Ishikawa (cell line): ENCODE data around the gene GDF2.

Source experiments
- CEBPB ChIP-seq: IDR thresholded peaks from 2 replicates; pipeline ENCODE4 v1.6.1; 2012
- CREB1 ChIP-seq: IDR thresholded peaks from 2 replicates; pipeline ENCODE4 v1.6.1; 2012; ENCODE audit warnings: low read depth
- EGR1 ChIP-seq: IDR thresholded peaks from 2 replicates; pipeline ENCODE4 v1.6.1; 2012
- EP300 ChIP-seq: IDR thresholded peaks from 2 replicates; pipeline ENCODE4 v1.6.1; 2012; ENCODE audit warnings: borderline replicate concordance
- FOXM1 ChIP-seq: IDR thresholded peaks from 2 replicates; pipeline ENCODE4 v1.6.1; 2012; ENCODE audit warnings: low read depth, borderline replicate concordance
- MAX ChIP-seq: IDR thresholded peaks from 2 replicates; pipeline ENCODE4 v1.6.1; 2012
- NFIC ChIP-seq: IDR thresholded peaks from 2 replicates; pipeline ENCODE4 v1.6.1; 2012
- RAD21 ChIP-seq: IDR thresholded peaks from 2 replicates; pipeline ENCODE4 v1.6.1; 2012; ENCODE audit warnings: low read depth
- REST ChIP-seq: IDR thresholded peaks from 2 replicates; pipeline ENCODE4 v1.6.1; 2012; ENCODE audit warnings: low read depth, mild to moderate bottlenecking
- TAF1 ChIP-seq: IDR thresholded peaks from 2 replicates; pipeline ENCODE4 v1.6.1; 2012; ENCODE audit warnings: low read depth, mild to moderate bottlenecking
- TCF12 ChIP-seq: IDR thresholded peaks from 2 replicates; pipeline ENCODE4 v1.6.1; 2012; ENCODE audit warnings: low read depth
- TEAD4 ChIP-seq: IDR thresholded peaks from 2 replicates; pipeline ENCODE4 v1.6.1; 2012
- USF1 ChIP-seq: IDR thresholded peaks from 2 replicates; pipeline ENCODE4 v1.6.1; 2012
- YY1 ChIP-seq: IDR thresholded peaks from 2 replicates; pipeline ENCODE4 v1.6.1; 2012; ENCODE audit warnings: low read depth
- ZBTB7A ChIP-seq: IDR thresholded peaks from 2 replicates; pipeline ENCODE4 v1.6.1; 2012; ENCODE audit warnings: low read depth

Gene GDF2

GRCh38 chr10:47339186-47339735 lies 17.0 kb downstream of the GDF2 start:
- TF ChIP-seq TEAD4, result no peak
- no peak for TF ChIP-seq RAD21
- TF ChIP-seq FOXM1, result no peak
- TF ChIP-seq TCF12, result no peak
- no peak for TF ChIP-seq EGR1
- TF ChIP-seq USF1, result no peak
- TF ChIP-seq YY1, result no peak
- no peak for TF ChIP-seq REST

- TF ChIP-seq EP300 (no peak), YY1 (no peak), TEAD4 (no peak), FOXM1 (no peak), TCF12 (no peak), EGR1 (no peak), TAF1 (no peak), RAD21 (no peak), NFIC (no peak), USF1 (no peak), CREB1 (no peak), CEBPB (no peak)
Observed at GRCh38 chr10:47339759-47340607, 17.7 kb downstream of the GDF2 start.

- TF ChIP-seq CEBPB (no peak), RAD21 (peak; percentile 84)
Observed at GRCh38 chr10:47340608-47341170, 18.4 kb downstream of the GDF2 start.

GRCh38 chr10:47344996-47345870 lies 23.0 kb downstream of the GDF2 start:
- no peak for TF ChIP-seq EP300
- no peak for TF ChIP-seq MAX
- TF ChIP-seq CEBPB, result no peak
- TF ChIP-seq USF1, result no peak
- no peak for TF ChIP-seq EGR1

- TF ChIP-seq NFIC (no peak), EP300 (no peak), YY1 (no peak), EGR1 (no peak), ZBTB7A (no peak)
Observed at GRCh38 chr10:47346581-47347302, 24.5 kb downstream of the GDF2 start.

GRCh38 chr10:47347303-47347675 lies 25.0 kb downstream of the GDF2 start:
- TF ChIP-seq TEAD4 (no peak), CREB1 (no peak)

GRCh38 chr10:47348138-47348651 lies 25.9 kb downstream of the GDF2 start, which contains the start of gene RBP3:
Gene RBP3, plus strand, starts transcription at chr10:47348363. Its CDS starts 122 bp downstream, at chr10:47348485.
- TF ChIP-seq USF1 (no peak), TAF1 (no peak), ZBTB7A (no peak), FOXM1 (no peak), RAD21 (no peak), TEAD4 (no peak), MAX (no peak), EGR1 (no peak), CREB1 (no peak), CEBPB (no peak), TCF12 (no peak), EP300 (no peak), NFIC (no peak), YY1 (no peak)
